HG03196 (cell line): Measurements from ENCODE around the gene TRIM31.

Experiments used
- ATAC-seq: cut with Tn5 transposase; IDR thresholded peaks from one replicate; pipeline ENCODE4 v1.9.1; 2021; ENCODE audit not compliant: unreplicated experiment

Gene TRIM31

GRCh38 chr6:30055513-30055912, 57.4 kb downstream of the TRIM31 start:
- no peak for ATAC-seq

DNA sequence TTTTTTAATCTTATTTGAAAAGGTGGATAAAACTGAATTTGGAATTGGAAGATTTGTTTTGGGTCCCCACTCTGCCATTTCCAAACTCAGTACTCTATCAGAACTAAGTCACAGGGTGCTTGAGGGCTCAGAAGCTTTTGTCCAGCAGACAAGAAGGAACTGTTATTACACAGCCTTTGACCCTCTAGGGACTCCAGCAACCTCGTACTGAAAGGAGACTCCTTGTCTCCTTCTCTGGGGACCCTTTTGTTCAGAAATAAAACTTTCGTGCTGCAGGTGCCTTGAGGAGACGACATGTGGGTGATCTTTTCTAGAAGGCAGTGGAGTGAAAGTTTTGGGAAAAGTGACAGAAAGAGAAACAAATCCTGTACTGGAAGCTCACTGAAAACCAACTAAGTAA, 59.2 kb downstream of the TRIM31 start:
- no peak for ATAC-seq
